ENCODE data around the gene ALK. TPM values are rescaled to one million over a fixed set of nuclear protein-coding genes. Genes with fewer than 3 reads are reported as not detected.

ALK gene
- total and polyA plus RNA-seq, 10 of the 15 experiments (the other 5 are each of a cell fraction or from before 2014, with no cell fraction given), result 0.11 TPM; not detected in 9

- Histone ChIP-seq H3K36me3 (ENCODE audit: control insufficient read depth in 2 of 2, insufficient read depth in 2 of 2, low read length in 1 of 2) (no peaks in the 10 kb centered on the region), H3K9me3 (replicated peaks; ENCODE audit: control insufficient read depth, insufficient read depth, low read length) (no peaks in the 10 kb centered on the region), H3K9ac (ENCODE audit: control insufficient read depth, insufficient read depth, low read length) (no peak overlapping the region), H3K79me2 (ENCODE audit: control insufficient read depth, insufficient read depth, low read length) (no peaks in the 10 kb centered on the region), H3K27ac (ENCODE audit: control insufficient read depth, insufficient read depth) (no peak overlapping the region), H3K4me1 (ENCODE audit: control insufficient read depth, insufficient read depth, low read length) (no peaks in the 10 kb centered on the region), H3K4me2 (ENCODE audit: control insufficient read depth, insufficient read depth) (no peak overlapping the region), H3K4me3 (no peak overlapping the region), H3K27me3 (replicated peaks in 1 of 2; ENCODE audit: control insufficient read depth in 2 of 2, insufficient read depth in 2 of 2, low read length in 1 of 2) (peaks cover 0 to 2% of the 10 kb centered on the region in 2 experiments), H2AFZ (ENCODE audit: control insufficient read depth, low read depth, low read length) (no peak overlapping the region), H4K20me1 (ENCODE audit: control insufficient read depth, insufficient read depth) (no peaks in the 10 kb centered on the region)
- FAIRE-seq (no peak), ATAC-seq (no peak), DNase-seq (ENCODE audit: low read depth, low spot score) (no peak)
- WGBS (ENCODE audit: insufficient coverage, insufficient replicate concordance, low lambda C conversion rate, missing lambda C conversion rate), result 0% methylated on average over 2 of the region's 2 CpGs
- ChIA-PET SMC1A (ENCODE audit: uncharacterized antibody, unreplicated experiment) (no interaction called here), RAD21 (ENCODE audit: unreplicated experiment) (no interaction called here), CTCF (no interaction called here), POLR2A (no interaction called here)
- no TSS peak for BruUV-seq (replicated peaks)
- in situ Hi-C loops (cut with MboI) (no loop called here), intact Hi-C loops (cut with micrococcal nuclease; ENCODE audit: unreplicated experiment) (no loop called here)
- TF ChIP-seq ELK1 (IDR thresholded peaks at IDR 0.05; ENCODE audit: low read depth, low read length), result no peak
- TF ChIP-seq E4F1 (IDR thresholded peaks at IDR 0.05; ENCODE audit: borderline replicate concordance, partially characterized antibody), result no peak
- no peak for TF ChIP-seq CREM (IDR thresholded peaks at IDR 0.05; ENCODE audit: low read depth)
- TF ChIP-seq MTA3 (IDR thresholded peaks at IDR 0.05; ENCODE audit: borderline replicate concordance, low read length), result no peak
- no peak for TF ChIP-seq MAX (IDR thresholded peaks at IDR 0.05; ENCODE audit: low read depth, low read length)
- no peak for TF ChIP-seq RELA (IDR thresholded peaks at IDR 0.05; ENCODE audit: borderline replicate concordance, partially characterized antibody)
- TF ChIP-seq NR2F1 (conservative IDR thresholded peaks at IDR 0.05), result no peak
- no peak for TF ChIP-seq SKIL (IDR thresholded peaks at IDR 0.05; ENCODE audit: low read depth, poor library complexity, severe bottlenecking)
- TF ChIP-seq, protein P1, sequence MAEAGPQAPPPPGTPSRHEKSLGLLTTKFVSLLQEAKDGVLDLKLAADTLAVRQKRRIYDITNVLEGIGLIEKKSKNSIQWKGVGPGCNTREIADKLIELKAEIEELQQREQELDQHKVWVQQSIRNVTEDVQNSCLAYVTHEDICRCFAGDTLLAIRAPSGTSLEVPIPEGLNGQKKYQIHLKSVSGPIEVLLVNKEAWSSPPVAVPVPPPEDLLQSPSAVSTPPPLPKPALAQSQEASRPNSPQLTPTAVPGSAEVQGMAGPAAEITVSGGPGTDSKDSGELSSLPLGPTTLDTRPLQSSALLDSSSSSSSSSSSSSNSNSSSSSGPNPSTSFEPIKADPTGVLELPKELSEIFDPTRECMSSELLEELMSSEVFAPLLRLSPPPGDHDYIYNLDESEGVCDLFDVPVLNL (IDR thresholded peaks at IDR 0.05; ENCODE audit: low read depth, low read length), result no peak
- no peak for TF ChIP-seq STAT1 (conservative IDR thresholded peaks at IDR 0.05)
- no peak for TF ChIP-seq NBN (IDR thresholded peaks at IDR 0.05)
These were observed 293.2 kb downstream of the ALK start for GRCh38 chr2:29628108-29628745.

All from GM12878 (cell line).